Mesenchymal stem cell (in vitro differentiated cells and primary cell): ENCODE data around the gene ST3GAL4.

Experiments used
- DNase-seq: peaks from one replicate; pipeline ENCODE4 v3.0.0-alpha.2; 2013
- H2AFZ ChIP-seq: one replicate; pipeline ENCODE4 v1.6.1; 2013; ENCODE audit warnings: low read depth, mild to moderate bottlenecking, control low read depth, inconsistent platforms, low read length, moderate library complexity
- H2AK5ac ChIP-seq: 2 replicates; pipeline ENCODE4 v1.6.1; 2013; ENCODE audit warnings: low read length, moderate library complexity, mild to moderate bottlenecking, inconsistent platforms; ENCODE audit not compliant: severe bottlenecking
- H2BK120ac ChIP-seq: one replicate; pipeline ENCODE4 v1.6.1; 2013; ENCODE audit warnings: low read depth, mild to moderate bottlenecking, inconsistent platforms, low read length, moderate library complexity
- H2BK12ac ChIP-seq, 2 experiments: one replicate each; pipeline ENCODE4 v1.6.1; 2013; ENCODE audit warnings: inconsistent platforms in 2 of 2, low read length in 2 of 2, mild to moderate bottlenecking in 2 of 2, moderate library complexity in 2 of 2, control low read depth in 1 of 2
- H2BK15ac ChIP-seq: one replicate; pipeline ENCODE4 v1.6.1; 2013; ENCODE audit warnings: mild to moderate bottlenecking, low read depth, inconsistent platforms; ENCODE audit not compliant: poor library complexity, severe bottlenecking
- H2BK5ac ChIP-seq: 2 replicates; pipeline ENCODE4 v1.6.1; 2013; ENCODE audit warnings: low read depth, mild to moderate bottlenecking, low read length, control low read depth, inconsistent platforms; ENCODE audit not compliant: poor library complexity, severe bottlenecking
- H3K14ac ChIP-seq, 2 experiments: one replicate each; pipeline ENCODE4 v1.6.1; 2013; ENCODE audit warnings: inconsistent platforms in 2 of 2, low read length in 2 of 2, control low read depth in 1 of 2, mild to moderate bottlenecking in 1 of 2, moderate library complexity in 1 of 2
- H3K18ac ChIP-seq, 2 experiments: one replicate each; pipeline ENCODE4 v1.6.1; 2013; ENCODE audit warnings: inconsistent platforms in 2 of 2, low read length in 2 of 2, control low read depth in 1 of 2, low read depth in 1 of 2, mild to moderate bottlenecking in 1 of 2
- H3K23ac ChIP-seq, 2 experiments: one replicate each; pipeline ENCODE4 v1.6.1; 2013; ENCODE audit warnings: inconsistent platforms in 2 of 2, low read length in 2 of 2, mild to moderate bottlenecking in 2 of 2, moderate library complexity in 2 of 2, control low read depth in 1 of 2
- H3K27ac ChIP-seq: 2 replicates; pipeline ENCODE4 v1.5.1; 2013; ENCODE audit warnings: mild to moderate bottlenecking, moderate library complexity, low read length, control low read depth, inconsistent platforms; ENCODE audit not compliant: poor library complexity, severe bottlenecking
- H3K27me3 ChIP-seq, 2 experiments: 2 replicates each; pipeline versions ENCODE4 v1.6.1 to v1.7.0; 2013; ENCODE audit warnings: low read length in 2 of 2, mild to moderate bottlenecking in 2 of 2, moderate library complexity in 2 of 2, control low read depth in 1 of 2, inconsistent platforms in 1 of 2; ENCODE audit not compliant: control insufficient read depth in 1 of 2, insufficient read depth in 1 of 2
- H3K36me3 ChIP-seq, 2 experiments: 2 replicates each; pipeline versions ENCODE4 v1.6.1 to v1.7.0; 2013; ENCODE audit warnings: low read length in 2 of 2, control low read depth in 1 of 2, inconsistent platforms in 1 of 2, low read depth in 1 of 2, mild to moderate bottlenecking in 1 of 2; ENCODE audit not compliant: insufficient read depth in 2 of 2, control insufficient read depth in 1 of 2
- H3K4ac ChIP-seq, 2 experiments: one replicate each; pipeline ENCODE4 v1.6.1; 2013; ENCODE audit warnings: inconsistent platforms in 2 of 2, low read length in 2 of 2, mild to moderate bottlenecking in 2 of 2, moderate library complexity in 2 of 2, control low read depth in 1 of 2, low read depth in 1 of 2
- H3K4me1 ChIP-seq: 2 replicates; pipeline ENCODE4 v1.6.1; 2013; ENCODE audit warnings: low read depth, low read length, control low read depth; ENCODE audit not compliant: control insufficient read depth, insufficient read depth
- H3K4me2 ChIP-seq: 2 replicates; pipeline ENCODE4 v1.6.1; 2013; ENCODE audit warnings: low read length, mild to moderate bottlenecking, inconsistent platforms; ENCODE audit not compliant: poor library complexity, severe bottlenecking
- H3K4me3 ChIP-seq, 2 experiments: 2 replicates each; pipeline versions ENCODE4 v1.5.1 to v1.7.0; 2013; ENCODE audit warnings: low read length in 2 of 2, mild to moderate bottlenecking in 2 of 2, control low read depth in 1 of 2, low read depth in 1 of 2; ENCODE audit not compliant: insufficient read depth in 1 of 2
- H3K79me1 ChIP-seq: replicated peaks from 2 replicates; pipeline ENCODE4 v1.6.1; 2013; ENCODE audit warnings: mild to moderate bottlenecking, control low read depth, low read length, inconsistent platforms; ENCODE audit not compliant: poor library complexity, severe bottlenecking
- H3K9ac ChIP-seq: 2 replicates; pipeline ENCODE4 v1.7.0; 2013; ENCODE audit warnings: mild to moderate bottlenecking, low read length, moderate library complexity
- H3K9me3 ChIP-seq: 2 replicates; pipeline ENCODE4 v1.7.0; 2013; ENCODE audit warnings: mild to moderate bottlenecking, low read length; ENCODE audit not compliant: control insufficient read depth
- H4K8ac ChIP-seq: one replicate; pipeline ENCODE4 v1.6.1; 2013; ENCODE audit warnings: inconsistent platforms, mild to moderate bottlenecking, low read length, moderate library complexity
- H4K91ac ChIP-seq: one replicate; pipeline ENCODE4 v1.6.1; 2013; ENCODE audit warnings: mild to moderate bottlenecking, low read length, inconsistent platforms
- WGBS: methylation state at CpG from one replicate; pipeline ENCODE4 v1.1.7; 2013; ENCODE audit warnings: mixed read lengths; 5-methylcytosine and 5-hydroxymethylcytosine counted together

The ST3GAL4 gene

GRCh38 chr11:126391286-126391954 lies 35.9 kb downstream of the ST3GAL4 start:
- H3K4ac ChIP-seq, result no peak overlapping the region
- peaks cover 21% of the 10 kb centered on the region for H3K79me1 ChIP-seq
- DNase-seq, result no peak
- no peak overlapping the region for H3K14ac ChIP-seq
- H3K23ac ChIP-seq, result no peak overlapping the region
- H2AFZ ChIP-seq, result no peak overlapping the region
- H3K9ac ChIP-seq, result no peak overlapping the region
- no peak overlapping the region for H3K4me3 ChIP-seq
- no peaks in the 10 kb centered on the region for H3K27me3 ChIP-seq
- no peak overlapping the region for H2BK15ac ChIP-seq
- no peak overlapping the region for H2BK5ac ChIP-seq
- H4K91ac ChIP-seq, result no peak overlapping the region
- H2AK5ac ChIP-seq, result no peak overlapping the region
- no peaks in the 10 kb centered on the region for H3K9me3 ChIP-seq
- H3K36me3 ChIP-seq, result no peaks in the 10 kb centered on the region
- no peak overlapping the region for H3K27ac ChIP-seq
- H3K4me2 ChIP-seq, result no peak overlapping the region
- no peak overlapping the region for H4K8ac ChIP-seq
- H3K18ac ChIP-seq, result no peak overlapping the region
- H3K4me1 ChIP-seq, result peaks cover 1% of the 10 kb centered on the region
- H2BK120ac ChIP-seq, result no peak overlapping the region
- no peak overlapping the region for H2BK12ac ChIP-seq
- 86% methylated on average over 3 of the region's 7 CpGs for WGBS

GRCh38 chr11:126391970-126392632 lies 36.6 kb downstream of the ST3GAL4 start:
- Histone ChIP-seq H3K9me3 (no peaks in the 10 kb centered on the region), H3K27ac (no peak overlapping the region), H2BK120ac (no peak overlapping the region), H3K79me1 (peaks cover 17% of the 10 kb centered on the region), H4K8ac (no peak overlapping the region), H3K14ac (no peak overlapping the region), H3K9ac (no peak overlapping the region), H3K4ac (no peak overlapping the region), H3K4me3 (no peak overlapping the region), H2BK12ac (no peak overlapping the region), H2AFZ (no peak overlapping the region), H3K4me1 (peaks cover 1% of the 10 kb centered on the region), H2BK15ac (no peak overlapping the region), H3K36me3 (no peaks in the 10 kb centered on the region), H2BK5ac (no peak overlapping the region), H2AK5ac (no peak overlapping the region), H3K23ac (no peak overlapping the region), H3K27me3 (no peaks in the 10 kb centered on the region), H3K18ac (no peak overlapping the region), H3K4me2 (no peak overlapping the region), H4K91ac (no peak overlapping the region)
- no peak for DNase-seq
- WGBS, result 95% methylated on average over 8 of the region's 8 CpGs

DNA sequence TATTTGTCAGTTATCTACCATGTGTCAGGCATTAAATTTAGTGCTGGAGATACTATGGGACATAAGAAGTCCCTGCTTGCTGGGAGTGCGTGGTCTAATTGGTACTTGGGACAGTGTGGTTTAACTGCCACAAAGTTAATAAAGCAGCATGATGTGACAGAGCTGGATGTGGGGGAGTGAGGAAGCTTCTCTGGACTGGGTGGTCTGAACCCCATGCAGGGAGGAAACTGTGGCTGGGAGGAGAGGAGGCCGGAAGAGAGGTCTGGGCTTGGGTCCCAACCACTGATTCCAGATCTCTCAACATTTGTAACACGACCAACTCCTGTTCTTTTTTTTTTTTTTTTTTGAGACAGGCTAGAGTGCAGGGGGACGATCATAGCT lies 37.1 kb downstream of the ST3GAL4 start:
- Histone ChIP-seq H2AK5ac (no peak overlapping the region), H2BK15ac (no peak overlapping the region), H2BK12ac (no peak overlapping the region), H2BK5ac (no peak overlapping the region), H3K4me1 (peaks cover 1% of the 10 kb centered on the region), H3K9me3 (no peaks in the 10 kb centered on the region), H3K36me3 (no peaks in the 10 kb centered on the region), H3K14ac (no peak overlapping the region), H3K4me3 (no peak overlapping the region), H2AFZ (no peak overlapping the region), H3K4me2 (no peak overlapping the region), H3K27me3 (no peaks in the 10 kb centered on the region), H3K27ac (no peak overlapping the region), H3K23ac (no peak overlapping the region), H4K91ac (no peak overlapping the region), H3K18ac (no peak overlapping the region), H3K9ac (no peak overlapping the region), H2BK120ac (no peak overlapping the region), H4K8ac (no peak overlapping the region), H3K79me1 (peaks cover 18% of the 10 kb centered on the region), H3K4ac (no peak overlapping the region)
- DNase-seq, result no peak
- WGBS, result 79% methylated on average over 3 of the region's 4 CpGs

GRCh38 chr11:126393143-126393542 lies 37.7 kb downstream of the ST3GAL4 start:
- H3K36me3 ChIP-seq, result no peaks in the 10 kb centered on the region
- H2BK5ac ChIP-seq, result no peak overlapping the region
- no peak overlapping the region for H3K27ac ChIP-seq
- H3K79me1 ChIP-seq, result peaks cover 18% of the 10 kb centered on the region
- H3K23ac ChIP-seq, result no peak overlapping the region
- no peak overlapping the region for H2BK15ac ChIP-seq
- H2AK5ac ChIP-seq, result no peak overlapping the region
- no peak overlapping the region for H4K8ac ChIP-seq
- H2AFZ ChIP-seq, result no peak overlapping the region
- peaks cover 1% of the 10 kb centered on the region for H3K4me1 ChIP-seq
- no peak overlapping the region for H3K14ac ChIP-seq
- no peak overlapping the region for H3K18ac ChIP-seq
- no peak overlapping the region for H4K91ac ChIP-seq
- H2BK120ac ChIP-seq, result no peak overlapping the region
- H3K9me3 ChIP-seq, result no peaks in the 10 kb centered on the region
- no peak overlapping the region for H3K4ac ChIP-seq
- no peak for DNase-seq
- no peak overlapping the region for H3K9ac ChIP-seq
- H3K4me2 ChIP-seq, result no peak overlapping the region
- WGBS, result 99% methylated on average over 5 of the region's 5 CpGs
- H3K4me3 ChIP-seq, result no peak overlapping the region
- no peak overlapping the region for H2BK12ac ChIP-seq
- H3K27me3 ChIP-seq, result no peaks in the 10 kb centered on the region
